GM12878 (cell line): Measurements from ENCODE around the gene TYW5.

Experiments
- CTCF ChIP-seq, 3 experiments: IDR thresholded peaks in 2 of 3; conservative IDR thresholded peaks in 1 of 3; 2 replicates each; pipeline ENCODE4 v1.5.1; 2011; ENCODE audit warnings: low read depth in 3 of 3, low read length in 3 of 3, mild to moderate bottlenecking in 3 of 3, control low read depth in 2 of 3, moderate library complexity in 2 of 3, inconsistent platforms in 1 of 3, mixed read lengths in 1 of 3; ENCODE audit not compliant: control insufficient read depth in 2 of 3, insufficient read depth in 1 of 3; ENCODE audit errors: extremely low read depth in 1 of 3
- ESRRA ChIP-seq: IDR thresholded peaks from 2 replicates; pipeline ENCODE4 v1.6.1; 2012; ENCODE audit warnings: mild to moderate bottlenecking, low read length, improper control_type of control experiment
- LARP7 ChIP-seq: fragments of 450-650 bp; IDR thresholded peaks from 2 replicates; pipeline ENCODE4 v1.6.1; 2017; ENCODE audit warnings: mild to moderate bottlenecking
- PAX8 ChIP-seq: fragments of 450-650 bp; IDR thresholded peaks from 2 replicates; pipeline ENCODE4 v1.6.1; 2017; ENCODE audit warnings: mild to moderate bottlenecking, moderate library complexity
- POLR2A ChIP-seq: IDR thresholded peaks from 2 replicates; pipeline ENCODE4 v1.6.1; 2011; ENCODE audit warnings: low read depth, mild to moderate bottlenecking, low read length
- REST ChIP-seq: IDR thresholded peaks from 2 replicates; pipeline ENCODE4 v1.6.1; 2012; ENCODE audit warnings: mild to moderate bottlenecking, low read depth, low read length
- SIX5 ChIP-seq: IDR thresholded peaks from 2 replicates; pipeline ENCODE4 v1.6.1; 2011; ENCODE audit warnings: mild to moderate bottlenecking, low read depth, low read length, moderate library complexity; ENCODE audit not compliant: severe bottlenecking
- SRF ChIP-seq, 2 experiments: IDR thresholded peaks; 2 replicates each; pipeline ENCODE4 v1.6.1; 2011; ENCODE audit warnings: low read depth in 2 of 2, low read length in 2 of 2, mild to moderate bottlenecking in 1 of 2, moderate library complexity in 1 of 2
- TAF1 ChIP-seq: IDR thresholded peaks from 2 replicates; pipeline ENCODE4 v1.6.1; 2011; ENCODE audit warnings: mild to moderate bottlenecking, low read depth, low read length, borderline replicate concordance
- YY1 ChIP-seq: IDR thresholded peaks from 2 replicates; pipeline ENCODE4 v1.6.1; 2011; ENCODE audit warnings: low read depth, mild to moderate bottlenecking, low read length
- ZBED1 ChIP-seq: IDR thresholded peaks from 2 replicates; pipeline ENCODE4 v1.6.1; 2016; ENCODE audit warnings: borderline replicate concordance

DNA sequence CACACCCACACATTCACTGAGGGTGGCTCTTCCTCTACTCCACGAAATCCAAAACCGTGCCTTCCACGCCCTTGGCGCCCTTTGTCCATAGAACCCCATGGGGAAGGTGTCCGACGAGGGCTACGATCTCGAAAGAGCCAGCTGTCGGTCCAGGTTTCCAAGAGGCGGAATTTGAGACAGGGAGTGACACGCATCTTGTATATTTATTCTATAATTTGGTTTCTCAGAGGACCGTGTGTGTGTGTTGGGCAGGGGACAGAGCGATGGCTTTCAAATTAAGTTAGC is 43.5 kb downstream of the TYW5 start:
- TF ChIP-seq REST (no peak), SIX5 (no peak), LARP7 (no peak), TAF1 (no peak), POLR2A (no peak), CTCF (IDR thresholded peaks at IDR 0.05 in 2 of 3, conservative IDR thresholded peaks at IDR 0.05 in 1 of 3; ENCODE audit: control insufficient read depth in 2 of 3, extremely low read depth in 1 of 3, insufficient read depth in 1 of 3, low read depth in 3 of 3, low read length in 3 of 3) (no peak), ESRRA (no peak), YY1 (no peak), PAX8 (no peak), ZBED1 (no peak), SRF (IDR thresholded peaks at IDR 0.05; ENCODE audit: low read depth in 2 of 2, low read length in 2 of 2) (no peak)
